ENCODE data around the gene ANTKMT.

GRCh38 chr16:671353-672131 lies 49.4 kb upstream of the ANTKMT start:
- TF ChIP-seq CTCF (IDR thresholded peaks at IDR 0.05): no peak
- TF ChIP-seq EZH2phosphoT487 (IDR thresholded peaks at IDR 0.05): no peak
